ENCODE results near the gene RBFOX1. TPM values are rescaled to one million over a fixed set of nuclear protein-coding genes. Genes with fewer than 3 reads are reported as not detected.

RBFOX1 gene
- total RNA-seq, 4 donors from 2014 or later = 0.40 to 0.98 TPM; not detected in 2

DNA sequence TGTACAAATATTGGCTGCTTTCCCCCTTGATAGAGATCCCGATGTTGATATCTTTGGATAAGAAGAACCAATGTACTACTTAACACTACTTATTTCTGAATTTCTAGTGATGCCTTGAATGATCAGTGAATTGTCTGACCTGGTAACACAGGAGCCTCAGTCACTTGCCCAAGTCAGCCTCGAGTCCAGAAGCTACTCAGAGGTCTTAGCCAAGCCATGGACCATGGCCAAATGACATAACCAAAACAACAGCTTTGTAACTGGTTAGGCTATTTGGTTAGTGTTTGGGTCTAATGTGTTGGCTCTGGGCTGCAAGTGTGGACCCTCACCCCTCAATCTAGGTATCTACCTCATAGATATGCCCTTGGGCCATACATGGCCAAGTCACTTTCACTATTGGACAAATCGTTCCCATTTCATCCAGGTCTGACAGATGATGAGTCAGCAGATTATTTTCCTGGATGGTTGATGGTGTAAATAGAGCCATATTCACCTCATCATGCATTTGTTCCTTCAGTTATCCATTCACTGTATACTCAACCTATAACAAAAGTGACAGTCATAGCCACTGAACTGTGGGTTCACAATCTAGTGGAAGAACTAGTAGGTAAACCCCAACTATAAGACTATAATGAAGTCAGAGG, 3.5 kb downstream of the RBFOX1 start:
- H3K36me3 ChIP-seq = no peaks in the 10 kb centered on the region
- no peaks in the 10 kb centered on the region for H3K4me1 ChIP-seq
- no peak overlapping the region for H3K4me3 ChIP-seq (replicated peaks in 1 of 3)
- TF ChIP-seq, protein P1, sequence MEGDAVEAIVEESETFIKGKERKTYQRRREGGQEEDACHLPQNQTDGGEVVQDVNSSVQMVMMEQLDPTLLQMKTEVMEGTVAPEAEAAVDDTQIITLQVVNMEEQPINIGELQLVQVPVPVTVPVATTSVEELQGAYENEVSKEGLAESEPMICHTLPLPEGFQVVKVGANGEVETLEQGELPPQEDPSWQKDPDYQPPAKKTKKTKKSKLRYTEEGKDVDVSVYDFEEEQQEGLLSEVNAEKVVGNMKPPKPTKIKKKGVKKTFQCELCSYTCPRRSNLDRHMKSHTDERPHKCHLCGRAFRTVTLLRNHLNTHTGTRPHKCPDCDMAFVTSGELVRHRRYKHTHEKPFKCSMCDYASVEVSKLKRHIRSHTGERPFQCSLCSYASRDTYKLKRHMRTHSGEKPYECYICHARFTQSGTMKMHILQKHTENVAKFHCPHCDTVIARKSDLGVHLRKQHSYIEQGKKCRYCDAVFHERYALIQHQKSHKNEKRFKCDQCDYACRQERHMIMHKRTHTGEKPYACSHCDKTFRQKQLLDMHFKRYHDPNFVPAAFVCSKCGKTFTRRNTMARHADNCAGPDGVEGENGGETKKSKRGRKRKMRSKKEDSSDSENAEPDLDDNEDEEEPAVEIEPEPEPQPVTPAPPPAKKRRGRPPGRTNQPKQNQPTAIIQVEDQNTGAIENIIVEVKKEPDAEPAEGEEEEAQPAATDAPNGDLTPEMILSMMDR (IDR thresholded peaks at IDR 0.05) = no peak
- TF ChIP-seq POLR2A (IDR thresholded peaks at IDR 0.05) = no peak
- no peaks in the 10 kb centered on the region for H3K9me3 ChIP-seq
- WGBS, 2 donors = 53 to 73% methylated on average over 3 of the region's 3 CpGs
- intact Hi-C loops (cut with DNase I) = no loop called here
- no peaks in the 10 kb centered on the region for H3K27me3 ChIP-seq
- no peak for DNase-seq
- H3K27ac ChIP-seq = no peak overlapping the region

DNA sequence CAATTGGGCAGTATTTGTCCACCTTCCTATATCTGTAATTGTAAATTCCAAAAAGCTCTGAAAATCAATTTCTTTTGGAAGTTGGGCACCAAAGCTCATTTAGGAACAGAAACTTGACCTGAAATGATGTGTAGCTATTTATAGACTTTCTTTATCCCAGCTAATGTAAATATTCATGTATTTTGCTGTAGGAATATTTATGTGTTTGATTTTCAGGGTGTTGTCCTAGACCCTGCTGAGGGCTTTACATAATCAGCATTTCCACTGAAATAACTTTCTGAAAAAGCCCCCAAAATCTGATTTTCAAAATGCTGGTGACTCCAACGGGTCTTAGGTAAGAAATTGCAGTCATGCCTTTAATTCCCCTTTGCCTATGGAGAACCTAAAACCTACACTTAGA, 4.1 kb downstream of the RBFOX1 start:
- H3K4me3 ChIP-seq (replicated peaks in 1 of 3) = no peak overlapping the region
- H3K36me3 ChIP-seq = no peaks in the 10 kb centered on the region
- no peak overlapping the region for H3K27ac ChIP-seq
- intact Hi-C loops (cut with DNase I) = no loop called here
- H3K4me1 ChIP-seq = no peaks in the 10 kb centered on the region
- TF ChIP-seq POLR2A (IDR thresholded peaks at IDR 0.05) = no peak
- TF ChIP-seq, protein P1 (IDR thresholded peaks at IDR 0.05) = no peak
- H3K27me3 ChIP-seq = no peaks in the 10 kb centered on the region
- DNase-seq = no peak
- 81 to 95% methylated on average over 1 of the region's 1 CpG for WGBS, 2 donors
- H3K9me3 ChIP-seq = no peaks in the 10 kb centered on the region

DNA sequence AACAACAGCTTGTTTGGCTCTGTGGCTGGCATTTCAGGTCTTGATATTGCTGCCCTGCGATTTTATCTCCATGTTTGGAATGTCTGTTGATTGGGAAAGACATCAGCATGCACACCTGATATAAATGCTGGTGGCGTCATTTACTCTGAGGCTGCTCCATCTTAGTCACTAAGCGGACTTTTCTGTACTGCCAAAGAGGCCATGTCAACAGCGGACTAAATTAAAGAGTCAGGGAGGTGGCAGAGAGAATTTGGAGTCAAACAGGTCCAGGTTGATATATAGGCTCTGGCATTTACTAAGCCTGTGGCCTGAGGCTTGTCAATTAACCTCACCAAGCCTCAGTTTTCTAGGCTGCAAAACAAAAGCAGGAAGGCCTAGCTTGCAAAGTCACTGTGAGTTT, 6.2 kb downstream of the RBFOX1 start:
- no peaks in the 10 kb centered on the region for H3K36me3 ChIP-seq
- H3K27ac ChIP-seq = no peak overlapping the region
- H3K4me1 ChIP-seq = no peaks in the 10 kb centered on the region
- 85 to 87% methylated on average over 4 of the region's 4 CpGs for WGBS, 2 donors
- no peaks in the 10 kb centered on the region for H3K27me3 ChIP-seq
- no peak for DNase-seq
- intact Hi-C loops (cut with DNase I) = no loop called here
- H3K4me3 ChIP-seq (replicated peaks in 1 of 3) = no peak overlapping the region
- TF ChIP-seq, protein P1 (IDR thresholded peaks at IDR 0.05) = no peak
- no peak for TF ChIP-seq POLR2A (IDR thresholded peaks at IDR 0.05)
- H3K9me3 ChIP-seq = no peaks in the 10 kb centered on the region

DNA sequence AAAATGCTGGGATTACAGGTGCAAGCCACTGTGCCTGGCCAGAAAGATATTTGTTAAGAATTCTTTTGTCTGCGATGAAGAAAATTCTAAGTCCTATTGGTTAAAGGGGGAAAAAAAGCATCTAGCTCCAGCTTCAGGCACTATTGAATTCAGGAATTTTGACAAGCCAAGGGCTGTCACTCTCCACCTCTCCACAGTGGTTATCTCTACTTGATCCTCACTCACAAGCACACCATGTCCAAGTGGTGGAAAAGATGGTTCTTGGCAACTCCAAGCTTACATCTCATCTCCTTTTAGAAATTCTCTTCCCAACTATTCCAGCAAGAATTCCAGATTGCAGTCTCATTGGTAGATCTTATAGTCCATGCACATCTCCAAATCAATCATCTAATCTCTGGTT, 7.1 kb downstream of the RBFOX1 start:
- TF ChIP-seq POLR2A (IDR thresholded peaks at IDR 0.05) = no peak
- TF ChIP-seq, protein P1 (IDR thresholded peaks at IDR 0.05) = no peak
- no peaks in the 10 kb centered on the region for H3K36me3 ChIP-seq
- H3K4me3 ChIP-seq (replicated peaks in 1 of 3) = no peak overlapping the region
- H3K9me3 ChIP-seq = no peaks in the 10 kb centered on the region
- no peak overlapping the region for H3K27ac ChIP-seq
- H3K27me3 ChIP-seq = no peaks in the 10 kb centered on the region
- 88 to 94% methylated on average over 1 of the region's 1 CpG for WGBS, 2 donors
- intact Hi-C loops (cut with DNase I) = no loop called here
- H3K4me1 ChIP-seq = no peaks in the 10 kb centered on the region
- no peak for DNase-seq

DNA sequence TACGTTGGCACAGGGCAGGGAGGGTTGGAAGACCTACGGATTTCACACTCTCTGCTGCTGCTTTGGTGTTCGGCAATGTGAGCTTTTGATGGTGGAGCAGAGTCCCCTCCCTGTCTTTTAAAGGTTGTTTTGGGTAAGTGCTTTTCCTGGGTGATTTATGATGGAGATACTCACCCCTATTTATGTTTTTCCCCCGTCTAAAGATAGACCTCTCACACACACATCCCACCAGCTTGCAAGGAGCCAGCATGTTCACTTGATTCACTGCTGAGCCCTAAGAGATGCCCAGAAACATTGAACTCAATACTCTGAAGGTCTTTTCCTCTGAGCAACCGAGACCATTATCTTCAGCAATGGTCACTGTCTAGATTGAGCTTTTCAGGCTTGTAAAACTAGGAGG, 8.3 kb downstream of the RBFOX1 start:
- H3K9me3 ChIP-seq = no peaks in the 10 kb centered on the region
- no peak for TF ChIP-seq POLR2A (IDR thresholded peaks at IDR 0.05)
- TF ChIP-seq, protein P1 (IDR thresholded peaks at IDR 0.05) = no peak
- intact Hi-C loops (cut with DNase I) = no loop called here
- H3K4me3 ChIP-seq (replicated peaks in 1 of 3) = no peak overlapping the region
- H3K27me3 ChIP-seq = no peaks in the 10 kb centered on the region
- H3K36me3 ChIP-seq = no peaks in the 10 kb centered on the region
- no peak overlapping the region for H3K27ac ChIP-seq
- no peaks in the 10 kb centered on the region for H3K4me1 ChIP-seq
- no peak for DNase-seq
- 83% methylated on average over 5 of the region's 5 CpGs for WGBS, 2 donors
